ENCODE results near the gene CELSR1.

The CELSR1 gene

DNA sequence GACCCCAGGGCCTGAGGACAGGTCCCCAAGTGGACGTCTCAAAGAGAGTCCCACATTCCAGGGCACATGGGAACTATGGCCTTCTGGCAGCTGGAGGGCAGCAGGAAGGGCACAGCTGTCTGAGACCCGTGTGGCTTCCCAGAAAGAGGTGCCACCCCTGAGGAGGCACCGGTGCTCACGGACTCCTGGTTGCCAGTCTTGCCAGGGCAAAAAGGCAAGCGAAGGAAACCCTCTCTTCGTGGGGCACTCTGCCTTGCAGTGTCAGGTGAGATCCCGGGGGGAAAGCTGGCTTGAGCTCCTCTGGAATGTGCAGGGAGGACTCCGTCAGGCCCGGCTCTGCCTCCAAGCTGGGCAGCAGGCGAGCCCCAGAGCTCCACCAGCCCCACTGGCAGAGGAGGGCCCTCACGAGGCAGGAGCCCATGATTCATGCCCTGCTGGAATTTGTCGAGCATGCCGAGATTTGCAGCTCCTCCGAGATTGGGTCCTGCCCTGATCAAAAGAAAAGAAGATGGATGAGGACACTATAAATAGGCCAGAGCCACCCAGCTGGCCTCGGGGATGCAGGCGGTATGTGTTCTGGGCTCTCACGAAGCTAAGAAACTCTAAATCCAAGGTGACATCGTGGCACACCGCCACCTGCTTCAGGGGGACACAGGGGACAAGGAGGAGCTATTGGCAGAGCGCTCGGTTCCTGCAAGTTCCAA lies 9.9 kb upstream of the CELSR1 start:
- no peak for DNase-seq (ENCODE audit: low spot score)
- H3K27ac ChIP-seq (replicated peaks; ENCODE audit: low read length) = no peak overlapping the region
- peak overlapping the region; percentile 47 for H2BK12ac ChIP-seq (ENCODE audit: low read length)
- H3K9ac ChIP-seq (ENCODE audit: low read depth, low read length, poor library complexity) = no peak overlapping the region
- H3K18ac ChIP-seq (ENCODE audit: low read length) = peak overlapping the region; percentile 46
- no peaks in the 10 kb centered on the region for H3K79me1 ChIP-seq (ENCODE audit: low read depth, low read length)
- H3K4me3 ChIP-seq (ENCODE audit: low read length in 2 of 2) = no peak overlapping the region
- no peaks in the 10 kb centered on the region for H3K27me3 ChIP-seq (ENCODE audit: control insufficient read depth in 3 of 3, insufficient read depth in 3 of 3, low read depth in 1 of 3, low read length in 3 of 3)
- no peak overlapping the region for H4K8ac ChIP-seq (ENCODE audit: low read depth, low read length)
- no peak overlapping the region for H3K4ac ChIP-seq (ENCODE audit: low read length)
- no peak overlapping the region for H3K23ac ChIP-seq (ENCODE audit: low read depth, low read length, poor library complexity)
- peak overlapping the region; percentile 77 for H2AK5ac ChIP-seq (ENCODE audit: low read depth, low read length)
- H3K36me3 ChIP-seq (replicated peaks in 1 of 2; ENCODE audit: control insufficient read depth in 2 of 2, insufficient read depth in 2 of 2, low read length in 2 of 2) = no peaks in the 10 kb centered on the region
- H2AFZ ChIP-seq (ENCODE audit: low read length) = peak overlapping the region; percentile 65
- H2BK120ac ChIP-seq (ENCODE audit: low read depth, low read length) = no peak overlapping the region
- peaks cover 0 to 4% of the 10 kb centered on the region in 2 donors for H3K9me3 ChIP-seq (replicated peaks in 1 of 2; ENCODE audit: control insufficient read depth in 2 of 2, insufficient read depth in 1 of 2, low read depth in 1 of 2, low read length in 2 of 2)
- H2BK15ac ChIP-seq (ENCODE audit: low read length) = no peak overlapping the region
- H3K4me2 ChIP-seq (ENCODE audit: insufficient read depth, low read length, poor library complexity, severe bottlenecking) = no peak overlapping the region
- no peak overlapping the region for H2BK5ac ChIP-seq (ENCODE audit: low read length)
- H3K4me1 ChIP-seq (ENCODE audit: control insufficient read depth in 2 of 2, insufficient read depth in 1 of 2, low read depth in 1 of 2, low read length in 2 of 2) = peaks cover 9 to 10% of the 10 kb centered on the region in 2 donors
- no CpG with 5 or more reads among the region's 21 CpGs for WGBS, 2 donors (ENCODE audit: extremely low coverage in 2 of 2, insufficient read length in 2 of 2, insufficient replicate concordance in 1 of 2)
- peak overlapping the region; percentile 25 for H3K14ac ChIP-seq (ENCODE audit: low read length)
- H4K91ac ChIP-seq (ENCODE audit: low read depth, low read length, poor library complexity) = no peak overlapping the region

DNA sequence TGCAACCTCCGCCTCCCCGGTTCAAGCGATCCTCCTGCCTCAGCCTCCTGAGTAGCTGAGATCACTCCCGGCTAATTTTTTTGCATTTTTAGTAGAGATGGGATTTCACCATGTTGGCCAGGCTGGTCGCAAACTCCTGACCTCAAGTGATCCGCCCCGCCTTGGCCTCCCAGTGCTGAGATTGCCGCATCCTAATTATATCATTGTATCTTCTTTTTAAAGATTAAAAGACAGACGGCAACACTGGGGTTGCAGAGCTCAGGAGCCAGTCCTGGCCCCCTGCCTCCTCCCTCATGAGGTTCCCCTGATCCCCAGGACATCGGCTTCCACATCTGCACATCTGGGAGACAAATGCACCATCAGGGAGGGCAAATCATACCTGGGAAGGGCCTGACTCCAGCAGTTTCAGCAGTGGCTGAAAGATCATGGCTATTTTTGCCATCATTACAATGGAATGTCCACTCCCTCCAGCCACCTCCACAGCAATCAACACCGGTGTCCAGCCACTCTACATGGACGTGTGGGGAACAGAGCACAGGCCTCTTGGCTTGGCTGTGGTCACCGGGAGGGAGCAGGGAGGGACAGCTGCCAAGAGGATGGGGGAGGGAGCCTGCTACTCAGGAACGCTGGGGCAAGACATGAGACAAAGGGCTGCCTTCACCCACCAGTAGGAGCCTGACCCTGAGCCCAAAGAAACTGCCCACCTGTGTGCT lies 9.2 kb upstream of the CELSR1 start:
- Histone ChIP-seq H3K27me3 (ENCODE audit: control insufficient read depth in 3 of 3, insufficient read depth in 3 of 3, low read depth in 1 of 3, low read length in 3 of 3) (no peaks in the 10 kb centered on the region), H3K27ac (replicated peaks; ENCODE audit: low read length) (no peak overlapping the region), H3K4ac (ENCODE audit: low read length) (no peak overlapping the region), H3K36me3 (replicated peaks in 1 of 2; ENCODE audit: control insufficient read depth in 2 of 2, insufficient read depth in 2 of 2, low read length in 2 of 2) (no peaks in the 10 kb centered on the region), H2AFZ (ENCODE audit: low read length) (peak overlapping the region; percentile 65), H4K91ac (ENCODE audit: low read depth, low read length, poor library complexity) (no peak overlapping the region), H4K8ac (ENCODE audit: low read depth, low read length) (no peak overlapping the region), H3K4me3 (ENCODE audit: low read length in 2 of 2) (no peak overlapping the region), H2BK120ac (ENCODE audit: low read depth, low read length) (no peak overlapping the region), H3K18ac (ENCODE audit: low read length) (peak overlapping the region; percentile 42), H2BK5ac (ENCODE audit: low read length) (no peak overlapping the region), H2BK15ac (ENCODE audit: low read length) (no peak overlapping the region), H3K14ac (ENCODE audit: low read length) (peak overlapping the region; percentile 25), H3K9me3 (replicated peaks in 1 of 2; ENCODE audit: control insufficient read depth in 2 of 2, insufficient read depth in 1 of 2, low read depth in 1 of 2, low read length in 2 of 2) (no peaks in the 10 kb centered on the region), H2AK5ac (ENCODE audit: low read depth, low read length) (peak overlapping the region; percentile 77), H2BK12ac (ENCODE audit: low read length) (peak overlapping the region; percentile 47), H3K4me2 (ENCODE audit: insufficient read depth, low read length, poor library complexity, severe bottlenecking) (no peak overlapping the region), H3K79me1 (ENCODE audit: low read depth, low read length) (no peaks in the 10 kb centered on the region), H3K9ac (ENCODE audit: low read depth, low read length, poor library complexity) (no peak overlapping the region), H3K4me1 (ENCODE audit: control insufficient read depth in 2 of 2, insufficient read depth in 1 of 2, low read depth in 1 of 2, low read length in 2 of 2) (peaks cover 9 to 15% of the 10 kb centered on the region in 2 donors), H3K23ac (ENCODE audit: low read depth, low read length, poor library complexity) (no peak overlapping the region)
- no CpG with 5 or more reads among the region's 14 CpGs for WGBS, 2 donors (ENCODE audit: extremely low coverage in 2 of 2, insufficient read length in 2 of 2, insufficient replicate concordance in 1 of 2)
- DNase-seq (ENCODE audit: low spot score) = no peak

DNA sequence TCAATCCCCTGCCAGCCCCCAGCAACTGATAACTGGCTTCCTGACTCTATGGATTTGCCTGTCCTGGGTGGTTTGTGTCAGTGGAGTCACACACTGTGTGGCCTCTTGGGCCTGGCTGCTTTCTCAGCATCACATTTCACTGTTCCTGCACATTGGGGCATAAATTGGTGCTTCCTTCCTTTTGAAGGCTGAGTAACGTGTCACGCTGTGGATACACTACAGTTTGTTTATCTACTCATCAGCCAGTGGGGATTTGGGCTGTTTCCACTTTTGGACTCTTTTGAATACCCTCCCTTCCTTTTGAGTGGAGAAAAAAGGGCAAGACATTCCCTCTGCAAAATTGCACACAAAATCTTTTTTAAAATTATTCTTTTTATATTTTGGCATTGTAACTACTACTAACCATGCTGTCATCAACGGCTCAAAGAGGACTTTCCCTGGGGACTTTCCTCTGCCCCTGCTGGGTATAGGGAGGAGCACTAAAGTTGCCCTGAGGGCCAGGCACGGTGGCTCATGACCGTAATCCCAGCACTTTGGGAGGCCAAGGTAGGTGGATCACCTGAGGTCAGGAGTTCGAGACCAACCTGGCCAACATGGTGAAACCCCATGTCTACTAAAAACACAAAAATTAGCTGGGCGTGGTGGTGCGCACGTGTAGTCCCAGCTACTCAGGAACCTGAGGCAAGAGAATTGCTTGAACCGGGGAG lies 7.8 kb upstream of the CELSR1 start:
- Histone ChIP-seq H3K9me3 (replicated peaks in 1 of 2; ENCODE audit: control insufficient read depth in 2 of 2, insufficient read depth in 1 of 2, low read depth in 1 of 2, low read length in 2 of 2) (no peaks in the 10 kb centered on the region), H3K9ac (ENCODE audit: low read depth, low read length, poor library complexity) (no peak overlapping the region), H2BK15ac (ENCODE audit: low read length) (no peak overlapping the region), H3K4me3 (ENCODE audit: low read length in 2 of 2) (no peak overlapping the region), H3K79me1 (ENCODE audit: low read depth, low read length) (no peaks in the 10 kb centered on the region), H2BK12ac (ENCODE audit: low read length) (no peak overlapping the region), H4K8ac (ENCODE audit: low read depth, low read length) (no peak overlapping the region), H3K18ac (ENCODE audit: low read length) (no peak overlapping the region), H2AFZ (ENCODE audit: low read length) (no peak overlapping the region), H3K4me1 (ENCODE audit: control insufficient read depth in 2 of 2, insufficient read depth in 1 of 2, low read depth in 1 of 2, low read length in 2 of 2) (peaks cover 9 to 24% of the 10 kb centered on the region in 2 donors), H4K91ac (ENCODE audit: low read depth, low read length, poor library complexity) (no peak overlapping the region), H3K14ac (ENCODE audit: low read length) (no peak overlapping the region), H3K27ac (replicated peaks; ENCODE audit: low read length) (no peak overlapping the region), H3K36me3 (replicated peaks in 1 of 2; ENCODE audit: control insufficient read depth in 2 of 2, insufficient read depth in 2 of 2, low read length in 2 of 2) (no peaks in the 10 kb centered on the region), H2BK120ac (ENCODE audit: low read depth, low read length) (no peak overlapping the region), H3K4ac (ENCODE audit: low read length) (no peak overlapping the region), H3K27me3 (ENCODE audit: control insufficient read depth in 3 of 3, insufficient read depth in 3 of 3, low read depth in 1 of 3, low read length in 3 of 3) (no peaks in the 10 kb centered on the region), H2AK5ac (ENCODE audit: low read depth, low read length) (no peak overlapping the region), H3K4me2 (ENCODE audit: insufficient read depth, low read length, poor library complexity, severe bottlenecking) (no peak overlapping the region), H3K23ac (ENCODE audit: low read depth, low read length, poor library complexity) (no peak overlapping the region), H2BK5ac (ENCODE audit: low read length) (no peak overlapping the region)
- no peak for DNase-seq (ENCODE audit: low spot score)
- no CpG with 5 or more reads among the region's 10 CpGs for WGBS, 2 donors (ENCODE audit: extremely low coverage in 2 of 2, insufficient read length in 2 of 2, insufficient replicate concordance in 1 of 2)

Data from neuronal stem cell (in vitro differentiated cells).